Smooth muscle cell of the pulmonary artery (primary cell): ENCODE results near the gene UROC1. TPM values are rescaled to one million over a fixed set of nuclear protein-coding genes. Genes with fewer than 3 reads are reported as not detected.

Source experiments
- total RNA-seq: library from RNA; depleted of rRNA; stranded (reverse); fragments of >200 nt; gene quantifications from 2 replicates; pipeline ENCODE4 v1.2.3, GENCODE V29; 2014

Gene UROC1
- not detected in 2 replicates for total RNA-seq

GRCh38 chr3:126517291-126517951 lies at the start of gene UROC1:
TSS of gene UROC1 (minus strand) at chr3:126517773. CDS start at chr3:126517719, 54 bp downstream.

DNA sequence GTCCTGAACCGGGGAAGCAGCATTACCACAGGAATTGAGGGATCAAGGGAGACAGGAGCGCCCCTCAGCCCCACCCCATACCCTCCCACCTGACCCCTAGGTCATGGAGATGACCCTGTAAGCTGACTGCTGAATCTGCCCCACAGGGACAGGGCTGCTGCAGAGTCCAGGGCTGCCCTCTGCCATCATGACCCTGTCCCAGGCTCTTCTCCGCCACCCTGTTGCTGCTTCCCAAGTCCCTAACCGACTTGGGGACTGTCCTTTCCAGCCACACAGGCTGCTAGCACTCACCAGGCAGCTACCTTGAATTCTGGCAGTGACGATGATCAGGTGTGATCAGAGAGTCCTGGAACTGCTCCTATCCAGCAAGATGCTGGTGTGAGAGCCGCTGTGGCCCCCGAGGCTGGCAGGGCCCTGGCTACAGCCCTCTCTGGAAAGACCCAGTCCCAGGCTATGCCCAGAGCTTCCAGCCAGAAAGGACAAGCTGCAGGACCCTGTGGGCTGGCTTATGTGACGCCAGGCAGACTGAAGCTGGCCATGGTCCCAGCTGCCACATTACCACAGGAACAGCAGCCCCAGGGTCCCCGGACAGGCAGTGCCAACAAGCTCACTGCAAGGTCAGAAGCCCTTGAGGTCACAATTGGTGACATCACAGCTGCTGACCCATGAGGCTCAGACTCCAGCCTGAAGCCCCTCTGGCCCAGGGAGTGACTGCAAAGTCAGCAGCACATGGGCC lies 40.9 kb upstream of the UROC1 start, which contains the start of gene C3orf22:
C3orf22 (minus strand) TSS at position 597 of the 736 bp plus-strand sequence. CDS start 5,542 bp downstream, outside the sequence.

GRCh38 chr3:126523745-126524428 lies 6.3 kb upstream of the UROC1 start, which contains the start of gene CHST13:
TSS of gene CHST13 (plus strand) at chr3:126524155. CDS start at chr3:126524333, 178 bp downstream.

GRCh38 chr3:126475413-126476114 lies 42.0 kb downstream of the UROC1 start, which contains the start of gene ZXDC:
TSS of gene ZXDC (minus strand) at chr3:126475891. CDS start at chr3:126475865, 26 bp downstream.

Other genes starting within 250 kb of the UROC1 start
- gene KLF15, start 160.4 kb downstream of the UROC1 start, total RNA-seq, result 1.1 and 1.3 TPM in 2 replicates
- gene CFAP100, start 122.9 kb downstream of the UROC1 start, total RNA-seq, result not detected in 2 replicates
- gene ZXDC, start 41.9 kb downstream of the UROC1 start, total RNA-seq, result 26.0 and 36.4 TPM in 2 replicates
- gene CHST13, start 6.4 kb upstream of the UROC1 start, total RNA-seq, result not detected in 2 replicates
- not detected in 2 replicates for gene C3orf22, start 41.2 kb upstream of the UROC1 start, total RNA-seq
- gene TXNRD3, start 137.4 kb upstream of the UROC1 start, total RNA-seq, result 6.9 and 8.9 TPM in 2 replicates
- 8.7 and 12.1 TPM in 2 replicates for gene CHCHD6, start 186.5 kb upstream of the UROC1 start, total RNA-seq